Inflammatory macrophage treated with lipopolysaccharide for 4 hours (primary cell): ENCODE measurements around the gene ABLIM2.

Source experiments
- DNase-seq: peaks from one replicate; pipeline ENCODE4 v3.0.0-alpha.2; 2020

ABLIM2 gene

GRCh38 chr4:8192748-8193738, 34.4 kb upstream of the ABLIM2 start:
- peak; percentile 62 for DNase-seq

GRCh38 chr4:8191136-8191747, 32.6 kb upstream of the ABLIM2 start:
- DNase-seq = peak; percentile 94

GRCh38 chr4:8189551-8190466, 31.2 kb upstream of the ABLIM2 start:
- no peak for DNase-seq

GRCh38 chr4:8188743-8189550, 30.3 kb upstream of the ABLIM2 start:
- DNase-seq = no peak

GRCh38 chr4:8188085-8188484, 29.5 kb upstream of the ABLIM2 start:
- DNase-seq = no peak

GRCh38 chr4:8185930-8186329, 27.3 kb upstream of the ABLIM2 start:
- DNase-seq = no peak

GRCh38 chr4:8185295-8185694, 26.7 kb upstream of the ABLIM2 start:
- DNase-seq = no peak

- DNase-seq = no peak
Measured at GRCh38 chr4:8184061-8184460, 25.4 kb upstream of the ABLIM2 start.

- no peak for DNase-seq
Measured at GRCh38 chr4:8182858-8183725, 24.5 kb upstream of the ABLIM2 start.

- no peak for DNase-seq
Measured at GRCh38 chr4:8182294-8182693, 23.7 kb upstream of the ABLIM2 start.

GRCh38 chr4:8181844-8182243, 23.2 kb upstream of the ABLIM2 start:
- no peak for DNase-seq

- no peak for DNase-seq
Measured at GRCh38 chr4:8181119-8181518, 22.5 kb upstream of the ABLIM2 start.

- DNase-seq = no peak
Measured at GRCh38 chr4:8180310-8181093, 21.9 kb upstream of the ABLIM2 start.

GRCh38 chr4:8179771-8180170, 21.2 kb upstream of the ABLIM2 start:
- DNase-seq = no peak

- no peak for DNase-seq
Measured at GRCh38 chr4:8179074-8179473, 20.5 kb upstream of the ABLIM2 start.

- DNase-seq = no peak
Measured at GRCh38 chr4:8177956-8178355, 19.3 kb upstream of the ABLIM2 start.

GRCh38 chr4:8177552-8177951, 18.9 kb upstream of the ABLIM2 start:
- DNase-seq = no peak

- peak; percentile 63 for DNase-seq
Measured at GRCh38 chr4:8176547-8177399, 18.2 kb upstream of the ABLIM2 start.

GRCh38 chr4:8175686-8176085, 17.1 kb upstream of the ABLIM2 start:
- DNase-seq = no peak
